Astrocyte (in vitro differentiated cells and primary cell): ENCODE data around the gene PAX5. TPM values are rescaled to one million over a fixed set of nuclear protein-coding genes. Genes with fewer than 3 reads are reported as not detected.

Source experiments
- DNase-seq: peaks from one replicate; pipeline ENCODE4 v3.0.0-alpha.2; 2010; ENCODE audit warnings: low read depth
- FAIRE-seq: peaks from 2 replicates; lab custom pipeline; 2011; peaks lifted over from hg19 to GRCh38; lab: Jason Lieb, UNC
- H2AFZ ChIP-seq: 2 replicates; pipeline ENCODE4 v1.6.0; 2012; ENCODE audit warnings: low read depth, low read length, inconsistent platforms
- H3K27ac ChIP-seq: 2 replicates; pipeline ENCODE4 v1.5.1; 2011; ENCODE audit warnings: low read depth, low read length, inconsistent platforms
- H3K27me3 ChIP-seq: 2 replicates; pipeline ENCODE4 v1.6.0; 2011; ENCODE audit warnings: low read length, inconsistent platforms; ENCODE audit not compliant: insufficient read depth
- H3K36me3 ChIP-seq: 2 replicates; pipeline ENCODE4 v1.5.1; 2011; ENCODE audit warnings: low read length, inconsistent platforms; ENCODE audit not compliant: insufficient read depth
- H3K4me1 ChIP-seq: 2 replicates; pipeline ENCODE4 v1.5.1; 2011; ENCODE audit warnings: low read length, inconsistent platforms; ENCODE audit not compliant: insufficient read depth
- H3K4me2 ChIP-seq: 2 replicates; pipeline ENCODE4 v1.6.0; 2012; ENCODE audit warnings: low read length, inconsistent platforms
- H3K4me3 ChIP-seq: 2 replicates; pipeline ENCODE4 v1.5.1; 2011; ENCODE audit warnings: low read depth, mild to moderate bottlenecking, low read length, inconsistent platforms; ENCODE audit not compliant: insufficient read depth
- H3K79me2 ChIP-seq: 2 replicates; pipeline ENCODE4 v1.6.0; 2012; ENCODE audit warnings: mild to moderate bottlenecking, low read length, inconsistent platforms; ENCODE audit not compliant: insufficient read depth
- H3K9ac ChIP-seq: 2 replicates; pipeline ENCODE4 v1.6.0; 2012; ENCODE audit warnings: mild to moderate bottlenecking, low read length, inconsistent platforms
- H3K9me3 ChIP-seq: 2 replicates; pipeline ENCODE4 v1.5.1; 2012; ENCODE audit warnings: low read depth, mild to moderate bottlenecking, low read length, inconsistent platforms; ENCODE audit not compliant: insufficient read depth
- H4K20me1 ChIP-seq: 2 replicates; pipeline ENCODE4 v1.6.0; 2012; ENCODE audit warnings: low read length, inconsistent platforms; ENCODE audit not compliant: insufficient read depth
- H3K27ac Mint-ChIP-seq: one replicate; pipeline ENCODE4 v1.8.0; 2021; ENCODE audit warnings: mild to moderate bottlenecking, mixed read lengths; ENCODE audit not compliant: unreplicated experiment
- H3K27me3 Mint-ChIP-seq: one replicate; pipeline ENCODE4 v1.8.0; 2021; ENCODE audit warnings: low read depth, mixed read lengths; ENCODE audit not compliant: unreplicated experiment
- H3K36me3 Mint-ChIP-seq: one replicate; pipeline ENCODE4 v1.8.0; 2021; ENCODE audit warnings: low read depth, mixed read lengths; ENCODE audit not compliant: unreplicated experiment
- H3K4me1 Mint-ChIP-seq: one replicate; pipeline ENCODE4 v1.8.0; 2021; ENCODE audit warnings: low read depth, mixed read lengths; ENCODE audit not compliant: unreplicated experiment
- H3K4me3 Mint-ChIP-seq: one replicate; pipeline ENCODE4 v1.8.0; 2021; ENCODE audit warnings: mild to moderate bottlenecking, moderate library complexity, mixed read lengths; ENCODE audit not compliant: unreplicated experiment
- H3K9me3 Mint-ChIP-seq: one replicate; pipeline ENCODE4 v1.8.0; 2021; ENCODE audit warnings: mild to moderate bottlenecking, mixed read lengths; ENCODE audit not compliant: unreplicated experiment
- CTCF ChIP-seq: IDR thresholded peaks from 2 replicates; pipeline ENCODE4 v1.5.1; 2011; ENCODE audit warnings: low read depth, mild to moderate bottlenecking, inconsistent platforms, low read length, moderate library complexity; ENCODE audit not compliant: insufficient read depth
- EZH2 ChIP-seq: IDR thresholded peaks from 2 replicates; pipeline ENCODE4 v1.6.1; 2012; ENCODE audit warnings: mild to moderate bottlenecking, low read length, inconsistent platforms; ENCODE audit not compliant: insufficient read depth
- total RNA-seq: library from RNA; stranded (reverse); gene quantifications from 2 replicates; pipeline ENCODE4 v1.2.1, GENCODE V29; 2021

The PAX5 gene
- total RNA-seq, 1 donor from 2014 or later: not detected

GRCh38 chr9:36840898-36841536 lies 193.1 kb downstream of the PAX5 start:
- H3K4me3 ChIP-seq: no peak overlapping the region
- H3K27me3 Mint-ChIP-seq: peaks cover 38% of the 10 kb centered on the region
- H3K9ac ChIP-seq: no peak overlapping the region
- H3K36me3 Mint-ChIP-seq: no peaks in the 10 kb centered on the region
- no peak overlapping the region for H3K27ac Mint-ChIP-seq
- H3K4me1 ChIP-seq: no peaks in the 10 kb centered on the region
- H3K4me3 Mint-ChIP-seq: no peak overlapping the region
- H3K4me1 Mint-ChIP-seq: no peaks in the 10 kb centered on the region
- no peaks in the 10 kb centered on the region for H4K20me1 ChIP-seq
- TF ChIP-seq CTCF (no peak), EZH2 (no peak)
- no peaks in the 10 kb centered on the region for H3K36me3 ChIP-seq
- no peak for DNase-seq
- H2AFZ ChIP-seq: no peak overlapping the region
- H3K27ac ChIP-seq: no peak overlapping the region
- peaks cover 10% of the 10 kb centered on the region for H3K27me3 ChIP-seq
- H3K9me3 ChIP-seq: no peaks in the 10 kb centered on the region
- no peak for FAIRE-seq
- no peaks in the 10 kb centered on the region for H3K9me3 Mint-ChIP-seq
- H3K4me2 ChIP-seq: no peak overlapping the region
- no peaks in the 10 kb centered on the region for H3K79me2 ChIP-seq

GRCh38 chr9:36839131-36839885 lies 194.8 kb downstream of the PAX5 start:
- Histone ChIP-seq H3K79me2 (no peaks in the 10 kb centered on the region), H3K9ac (no peak overlapping the region), H3K4me1 (no peaks in the 10 kb centered on the region), H3K4me2 (no peak overlapping the region), H3K36me3 (no peaks in the 10 kb centered on the region), H3K27ac (no peak overlapping the region), H2AFZ (no peak overlapping the region), H3K9me3 (no peaks in the 10 kb centered on the region), H3K4me3 (no peak overlapping the region), H3K27me3 (peaks cover 8% of the 10 kb centered on the region), H4K20me1 (no peaks in the 10 kb centered on the region)
- Mint-ChIP-seq H3K36me3 (no peaks in the 10 kb centered on the region), H3K4me1 (no peaks in the 10 kb centered on the region), H3K4me3 (no peak overlapping the region), H3K9me3 (no peaks in the 10 kb centered on the region), H3K27ac (no peak overlapping the region), H3K27me3 (peaks cover 36% of the 10 kb centered on the region)
- DNase-seq: no peak
- TF ChIP-seq EZH2 (no peak), CTCF (no peak)
- no peak for FAIRE-seq
